Measurements from ENCODE around the gene ZWILCH.
"Not testable (repeated sequence)": the region's sequence is repeated elsewhere in the genome, so short reads cannot be mapped to it uniquely, and the experiment has no call there.

- not testable (repeated sequence) for TF ChIP-seq CTCF (IDR thresholded peaks at IDR 0.05; ENCODE audit: low read length); EZH2 (IDR thresholded peaks at IDR 0.05; ENCODE audit: borderline replicate concordance, low read length)
These were observed 2.0 kb upstream of the ZWILCH start for GRCh38 chr15:66503041-66503648.

All from OCI-LY1 (cell line).